Measurements from ENCODE around the gene HS6ST3. TPM values are rescaled to one million over a fixed set of nuclear protein-coding genes. Genes with fewer than 3 reads are reported as not detected.

The HS6ST3 gene
- total RNA-seq, 2 donors from 2014 or later, result not detected

DNA sequence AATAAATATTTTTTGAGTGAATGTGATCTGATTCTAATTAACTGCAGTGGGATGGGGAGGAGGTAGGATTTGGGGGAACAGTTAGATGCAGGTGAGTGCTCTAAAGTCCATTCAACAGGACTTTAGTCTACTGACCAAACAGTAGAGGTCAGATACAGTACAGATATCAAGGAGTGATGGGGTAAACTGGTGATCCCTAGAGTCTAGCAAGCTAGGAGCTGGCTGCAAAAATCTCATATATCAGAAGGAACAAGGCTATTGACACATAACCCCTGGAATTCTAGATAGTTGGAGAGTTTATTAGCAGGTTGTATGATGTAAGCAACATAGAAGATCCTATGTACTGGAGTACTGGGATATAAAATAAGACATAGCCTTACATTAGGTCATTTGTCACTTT lies 131.6 kb downstream of the HS6ST3 start:
- Mint-ChIP-seq H3K27ac (no peak overlapping the region), H3K9me3 (peaks cover 11 to 20% of the 10 kb centered on the region in 2 donors), H3K36me3 (no peaks in the 10 kb centered on the region)
- ATAC-seq (no peak), DNase-seq (ENCODE audit: low spot score in 2 of 2) (no peak)

DNA sequence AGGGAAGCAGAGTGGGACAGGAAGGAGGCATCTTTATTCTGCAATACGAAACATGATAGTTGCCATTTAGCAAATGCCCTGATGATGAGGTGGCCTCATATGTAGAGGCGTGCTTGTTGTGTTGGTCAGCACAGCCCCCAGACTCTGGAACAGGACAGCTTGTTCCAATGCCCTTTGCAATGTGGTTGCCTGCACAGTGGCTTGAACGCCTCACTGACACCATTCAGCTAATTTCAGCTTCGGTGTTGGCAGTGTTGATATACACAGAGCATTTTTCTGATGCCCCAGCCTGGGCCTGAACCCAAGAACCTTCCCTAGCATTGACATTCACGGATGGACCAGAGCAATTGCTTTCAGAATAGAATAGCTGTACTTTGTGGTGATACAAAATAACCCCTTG lies 133.3 kb downstream of the HS6ST3 start:
- Mint-ChIP-seq H3K27ac (no peak overlapping the region), H3K9me3 (peaks cover 5 to 7% of the 10 kb centered on the region in 2 donors), H3K36me3 (no peaks in the 10 kb centered on the region)
- no peak for DNase-seq (ENCODE audit: low spot score in 2 of 2)
- ATAC-seq, result no peak

DNA sequence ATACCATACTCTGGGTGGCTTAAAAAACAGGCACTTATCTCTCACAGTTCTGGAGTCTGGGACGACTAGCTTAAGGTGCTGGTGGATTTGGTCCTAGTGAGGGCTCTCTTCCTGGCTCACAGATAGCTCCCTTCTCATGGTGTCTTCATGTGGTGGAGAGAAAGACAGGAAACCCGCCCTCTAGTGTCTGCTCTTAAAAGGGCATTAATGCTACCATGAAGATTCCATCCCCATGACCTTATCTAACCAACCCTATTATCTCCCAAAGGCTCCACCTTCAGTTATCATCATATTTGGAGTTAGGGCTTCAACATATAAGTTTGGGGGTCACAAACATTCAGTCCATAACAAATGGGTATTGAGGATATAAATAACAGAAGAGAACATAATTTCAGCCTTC lies 139.4 kb downstream of the HS6ST3 start:
- Mint-ChIP-seq H3K27ac (no peak overlapping the region), H3K36me3 (no peaks in the 10 kb centered on the region), H3K9me3 (no peaks in the 10 kb centered on the region)
- ATAC-seq, result no peak
- DNase-seq (ENCODE audit: low spot score in 2 of 2), result no peak

DNA sequence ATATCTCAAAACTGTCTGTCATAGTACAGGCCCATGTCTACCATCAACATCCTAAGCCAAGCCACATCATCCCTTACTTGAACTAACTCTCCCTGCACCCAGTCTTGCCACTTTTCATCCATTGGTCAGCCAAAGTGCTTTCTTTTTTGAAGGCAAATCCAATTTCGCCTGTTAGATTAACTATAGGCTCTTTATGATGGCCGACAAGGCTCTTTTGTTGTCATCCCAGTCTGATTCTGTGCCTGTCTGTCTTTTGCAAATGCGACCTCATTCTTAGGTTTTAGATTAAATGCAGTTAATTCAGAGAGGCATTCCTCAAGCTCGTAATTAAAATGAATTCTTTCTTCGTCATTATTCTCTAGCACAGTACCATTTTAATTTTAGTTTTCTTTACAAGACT lies 148.3 kb downstream of the HS6ST3 start:
- H3K9me3 Mint-ChIP-seq, result no peaks in the 10 kb centered on the region
- no peak for DNase-seq (ENCODE audit: low spot score in 2 of 2)
- no peaks in the 10 kb centered on the region for H3K36me3 Mint-ChIP-seq
- no peak for ATAC-seq
- H3K27ac Mint-ChIP-seq, result no peak overlapping the region

DNA sequence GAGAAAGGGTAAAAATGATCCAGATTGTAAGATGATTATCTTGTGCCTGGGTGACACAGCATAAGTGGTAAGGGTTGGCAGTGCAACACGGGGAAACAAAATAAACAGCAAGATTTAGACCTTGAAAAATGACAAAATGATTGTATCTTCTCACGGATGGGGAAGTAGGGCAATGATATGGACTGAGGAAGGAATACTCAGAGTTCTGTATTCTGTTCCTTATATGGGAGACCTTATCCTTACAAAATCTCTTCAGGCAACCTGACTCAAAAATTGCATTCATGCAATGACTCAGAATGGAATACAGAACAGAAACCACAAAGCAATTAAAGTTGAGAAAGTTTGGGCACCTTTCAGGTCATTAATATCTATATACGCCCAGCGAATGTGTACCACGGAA lies 149.0 kb downstream of the HS6ST3 start:
- H3K27ac Mint-ChIP-seq, result no peak overlapping the region
- DNase-seq (ENCODE audit: low spot score in 2 of 2), result no peak
- no peak for ATAC-seq
- H3K36me3 Mint-ChIP-seq, result no peaks in the 10 kb centered on the region
- H3K9me3 Mint-ChIP-seq, result no peaks in the 10 kb centered on the region

DNA sequence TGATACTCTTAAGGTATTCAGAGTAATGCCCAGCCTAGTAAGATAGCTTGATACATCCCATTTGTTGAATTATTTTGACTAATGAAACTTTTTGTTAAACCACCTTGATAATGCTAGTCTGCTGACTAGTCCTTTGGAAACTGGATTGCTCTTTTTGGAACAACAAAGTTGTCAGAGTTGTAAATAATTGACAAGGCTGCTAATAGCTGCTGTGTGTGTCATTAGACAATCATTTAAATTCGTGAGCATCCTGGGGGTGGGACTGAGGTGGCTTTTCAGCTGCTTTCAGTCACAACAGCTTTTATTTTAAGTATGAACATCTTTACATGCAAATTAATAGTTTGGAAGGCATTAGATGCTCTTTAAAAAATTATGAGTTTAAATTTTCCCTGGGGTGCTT lies 153.5 kb downstream of the HS6ST3 start:
- DNase-seq (ENCODE audit: low spot score in 2 of 2) (no peak), ATAC-seq (no peak)
- H3K36me3 Mint-ChIP-seq, result no peaks in the 10 kb centered on the region
- peaks cover 3 to 4% of the 10 kb centered on the region in 2 donors for H3K9me3 Mint-ChIP-seq
- no peak overlapping the region for H3K27ac Mint-ChIP-seq

DNA sequence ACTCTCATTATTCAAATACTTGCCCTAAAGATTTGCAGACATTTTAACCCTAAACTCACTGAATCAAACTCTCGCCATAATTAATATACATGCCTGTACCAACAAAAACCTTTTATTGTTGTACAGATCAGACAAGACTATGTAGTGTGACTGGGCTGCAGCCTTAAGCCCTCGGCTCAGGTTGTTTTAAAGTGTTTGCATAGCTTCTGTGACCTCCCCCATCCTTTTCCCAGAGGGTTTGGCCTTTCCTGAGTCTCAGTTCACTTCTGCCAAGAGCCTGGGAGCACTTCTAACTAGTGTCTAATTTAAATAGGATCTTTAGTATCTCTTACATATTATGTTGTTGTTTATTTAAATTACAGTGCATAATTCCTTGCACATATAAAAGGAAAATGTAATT lies 158.2 kb downstream of the HS6ST3 start:
- DNase-seq (ENCODE audit: low spot score in 2 of 2), result no peak
- no peak for ATAC-seq
- Mint-ChIP-seq H3K36me3 (no peaks in the 10 kb centered on the region), H3K9me3 (peaks cover 9 to 18% of the 10 kb centered on the region in 2 donors), H3K27ac (no peak overlapping the region)

DNA sequence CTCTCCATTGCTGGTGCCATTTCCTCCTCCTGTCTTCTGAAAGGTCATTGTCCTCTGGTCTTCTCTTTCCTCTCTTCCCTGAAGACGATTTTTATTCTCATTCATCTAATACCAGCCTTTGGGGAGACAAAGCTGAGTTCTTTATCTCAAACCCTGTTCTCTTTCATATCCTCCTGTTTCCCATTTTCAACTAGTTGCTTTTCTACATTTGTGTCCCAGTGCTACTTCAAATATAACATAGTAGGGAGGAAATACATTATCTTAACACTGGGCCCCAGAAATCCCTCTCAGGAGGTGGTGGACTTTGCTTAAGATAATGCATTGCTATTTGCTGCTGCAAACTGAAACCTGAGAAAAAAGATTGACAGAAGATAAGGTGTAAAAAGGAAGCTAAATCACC lies 159.1 kb downstream of the HS6ST3 start:
- no peak for DNase-seq (ENCODE audit: low spot score in 2 of 2)
- H3K36me3 Mint-ChIP-seq, result no peaks in the 10 kb centered on the region
- H3K9me3 Mint-ChIP-seq, result peaks cover 13 to 18% of the 10 kb centered on the region in 2 donors
- no peak for ATAC-seq
- H3K27ac Mint-ChIP-seq, result no peak overlapping the region

DNA sequence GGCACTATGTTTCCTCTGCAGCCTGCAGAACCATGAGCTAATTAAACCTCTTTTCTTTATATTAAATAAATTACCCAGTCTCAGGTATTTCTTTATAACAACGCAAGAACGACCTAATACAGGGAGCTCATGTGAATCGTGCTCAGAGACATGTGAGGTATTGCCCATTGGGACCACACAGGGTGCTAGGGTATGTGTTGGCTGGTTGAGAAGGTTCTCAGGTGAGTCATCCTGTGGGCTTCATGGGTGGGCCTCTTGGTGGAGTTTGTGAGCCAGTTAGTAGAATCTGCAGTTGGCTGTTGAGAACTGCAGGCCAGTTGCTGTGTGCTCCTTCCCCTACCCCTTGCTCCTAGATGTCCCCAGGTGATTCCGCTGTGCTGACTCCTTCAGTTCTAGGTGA lies 163.0 kb downstream of the HS6ST3 start:
- no peak overlapping the region for H3K27ac Mint-ChIP-seq
- no peak for ATAC-seq
- H3K9me3 Mint-ChIP-seq, result peaks cover 10 to 14% of the 10 kb centered on the region in 2 donors
- H3K36me3 Mint-ChIP-seq, result no peaks in the 10 kb centered on the region
- no peak for DNase-seq (ENCODE audit: low spot score in 2 of 2)

DNA sequence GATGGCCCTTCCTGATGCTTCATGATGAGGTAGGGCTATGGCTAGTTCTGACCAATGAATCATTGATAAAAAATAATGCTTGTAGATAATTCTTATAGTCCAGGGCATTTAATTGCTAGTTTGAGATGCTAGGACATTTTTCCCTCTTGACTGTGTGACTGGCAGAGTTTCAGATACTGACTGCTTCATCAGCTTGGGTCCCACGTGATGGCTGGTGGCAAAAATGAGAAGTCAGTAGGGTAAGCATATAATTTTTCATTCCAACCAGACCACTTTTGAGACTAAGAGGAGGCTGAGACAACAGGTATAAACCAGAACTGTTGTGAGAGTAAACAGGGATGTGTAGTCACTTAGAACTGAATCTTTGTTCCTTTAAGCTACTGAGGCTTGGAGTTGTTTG lies 183.3 kb downstream of the HS6ST3 start:
- DNase-seq (ENCODE audit: low spot score in 2 of 2), result no peak
- Mint-ChIP-seq H3K36me3 (no peaks in the 10 kb centered on the region), H3K9me3 (peaks cover 4 to 23% of the 10 kb centered on the region in 2 donors), H3K27ac (no peak overlapping the region)
- no peak for ATAC-seq

DNA sequence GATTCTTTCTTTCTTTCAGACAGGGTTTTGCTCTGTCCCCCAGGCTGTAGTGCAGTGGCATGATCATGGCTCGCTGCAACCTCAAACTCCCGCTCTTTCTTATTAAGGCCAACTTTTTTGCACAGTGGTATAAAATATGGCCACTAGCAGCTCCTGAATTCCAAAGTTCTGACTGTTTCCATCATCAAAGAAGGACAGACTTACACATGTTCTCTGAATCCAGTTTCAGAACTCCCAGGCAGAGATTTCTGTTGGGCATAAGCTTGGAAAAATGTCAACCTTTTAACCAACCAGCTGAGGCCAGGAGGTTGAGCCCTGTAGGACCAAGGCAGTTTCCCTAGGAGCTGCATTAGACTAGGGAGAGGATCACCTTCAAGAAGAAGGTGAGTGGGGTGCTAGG lies 184.1 kb downstream of the HS6ST3 start:
- Mint-ChIP-seq H3K27ac (no peak overlapping the region), H3K9me3 (peaks cover 4 to 23% of the 10 kb centered on the region in 2 donors), H3K36me3 (no peaks in the 10 kb centered on the region)
- ATAC-seq, result no peak
- DNase-seq (ENCODE audit: low spot score in 2 of 2), result no peak

DNA sequence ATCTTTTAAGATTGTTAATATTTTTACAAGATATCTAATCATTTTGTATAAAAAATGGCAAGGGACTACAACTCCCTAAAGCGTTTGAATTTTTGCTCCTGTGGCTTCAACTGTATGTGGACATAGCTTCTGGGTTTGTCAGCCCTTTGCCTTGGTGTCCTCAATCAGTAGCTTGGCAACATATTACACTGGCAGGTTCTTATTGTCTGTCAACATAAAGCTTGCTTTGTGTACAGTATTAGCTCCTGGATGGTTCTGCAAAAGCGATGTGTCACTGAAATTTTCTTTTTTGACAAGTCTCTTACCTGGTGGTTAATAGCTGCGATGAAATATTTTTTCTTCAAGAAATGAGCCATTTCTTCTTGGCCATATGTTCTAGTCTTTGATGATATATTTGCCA lies 190.0 kb downstream of the HS6ST3 start:
- Mint-ChIP-seq H3K27ac (no peak overlapping the region), H3K36me3 (no peaks in the 10 kb centered on the region), H3K9me3 (peaks cover 7 to 20% of the 10 kb centered on the region in 2 donors)
- no peak for ATAC-seq
- no peak for DNase-seq (ENCODE audit: low spot score in 2 of 2)

DNA sequence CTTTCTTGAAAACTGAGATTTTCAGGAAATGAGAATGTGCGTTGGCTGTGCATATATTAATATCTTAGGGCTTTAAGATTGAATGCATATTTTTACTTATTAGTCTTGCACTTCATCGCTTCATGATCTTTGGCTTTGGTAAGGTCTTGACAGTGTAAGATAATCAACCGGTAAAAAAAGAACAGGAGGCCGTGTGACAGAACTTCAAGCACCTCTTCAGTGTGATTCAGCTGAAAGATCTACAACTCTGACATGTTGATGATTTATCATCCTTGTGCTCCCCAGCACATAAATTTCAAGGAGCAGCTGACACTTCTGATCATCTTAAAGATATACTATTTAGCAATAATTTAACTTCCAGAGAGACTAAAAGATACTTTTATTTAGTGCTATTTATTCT lies 195.1 kb downstream of the HS6ST3 start:
- DNase-seq (ENCODE audit: low spot score in 2 of 2), result no peak
- peaks cover 3 to 14% of the 10 kb centered on the region in 2 donors for H3K9me3 Mint-ChIP-seq
- no peak overlapping the region for H3K27ac Mint-ChIP-seq
- H3K36me3 Mint-ChIP-seq, result no peaks in the 10 kb centered on the region
- ATAC-seq, result no peak

DNA sequence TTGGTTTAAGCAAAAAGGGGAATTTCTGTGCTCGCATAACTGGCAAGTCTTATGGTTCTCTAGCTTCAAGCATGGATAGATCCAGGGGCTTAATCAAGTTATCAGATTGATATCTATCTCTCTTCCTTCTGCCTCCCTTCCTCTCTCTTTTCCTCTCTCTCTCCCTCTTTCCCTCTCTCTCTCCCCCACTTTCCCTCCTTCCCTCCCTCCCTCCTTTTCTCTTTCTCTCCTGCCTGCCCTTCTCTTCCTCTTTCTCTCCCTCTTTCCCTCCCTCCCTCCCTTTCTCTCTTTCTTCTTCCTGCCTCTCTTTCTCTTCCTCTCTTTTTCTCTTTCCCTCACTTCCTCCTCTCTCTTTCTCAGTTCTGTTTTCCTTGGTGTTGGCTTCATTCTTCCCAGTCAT lies 195.8 kb downstream of the HS6ST3 start:
- no peaks in the 10 kb centered on the region for H3K36me3 Mint-ChIP-seq
- no peak for ATAC-seq
- no peak for DNase-seq (ENCODE audit: low spot score in 2 of 2)
- peaks cover 8 to 19% of the 10 kb centered on the region in 2 donors for H3K9me3 Mint-ChIP-seq
- H3K27ac Mint-ChIP-seq, result no peak overlapping the region

DNA sequence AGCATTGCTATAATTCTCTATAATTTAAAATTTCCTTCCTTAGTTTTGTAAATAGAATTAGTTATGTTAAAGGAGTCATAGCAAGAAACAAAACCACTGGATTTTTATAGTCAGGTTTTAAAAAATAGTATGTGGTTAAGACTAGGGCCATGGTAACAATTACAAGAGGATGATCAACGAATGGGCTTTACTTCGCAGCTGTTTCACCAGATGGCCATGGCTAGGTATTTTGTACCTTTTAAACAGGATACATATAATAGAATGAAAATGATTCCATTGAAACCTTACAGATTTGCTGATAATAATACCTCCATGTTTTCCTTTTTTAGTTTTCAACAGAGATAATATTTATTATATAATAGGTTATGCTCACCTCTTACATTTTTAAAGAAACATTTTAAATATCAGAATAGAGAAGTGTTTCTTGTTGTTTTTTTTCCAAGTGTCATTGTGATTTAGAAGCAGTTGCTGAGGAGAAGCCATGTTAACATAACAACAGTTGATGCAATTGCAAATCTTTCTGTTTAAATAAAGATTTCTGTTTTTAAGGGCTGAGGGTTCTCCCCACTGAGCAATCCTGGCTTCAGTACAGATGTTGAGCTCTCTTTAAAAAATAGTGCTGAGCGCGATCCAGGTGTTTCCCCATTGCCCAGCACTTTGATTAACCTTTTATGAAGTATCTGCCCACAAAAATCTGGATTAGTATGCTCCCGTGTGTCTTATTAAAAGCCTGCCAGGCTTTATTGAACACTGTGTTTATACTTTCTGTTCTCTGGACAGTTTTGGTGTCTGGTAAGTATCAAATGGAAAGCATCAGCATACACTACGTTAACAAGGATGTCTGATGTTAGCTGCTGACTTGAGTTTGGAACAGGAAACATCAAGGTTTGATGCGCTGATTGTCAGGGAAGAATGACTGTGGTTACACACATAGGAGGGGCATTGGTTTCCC lies 205.3 kb downstream of the HS6ST3 start:
- no peak overlapping the region for H3K27ac Mint-ChIP-seq
- ATAC-seq (no peak), DNase-seq (ENCODE audit: low spot score in 2 of 2) (no peak)
- peaks cover 21% of the 10 kb centered on the region in 2 donors for H3K9me3 Mint-ChIP-seq
- H3K36me3 Mint-ChIP-seq, result peaks cover 0 to 5% of the 10 kb centered on the region in 2 donors

DNA sequence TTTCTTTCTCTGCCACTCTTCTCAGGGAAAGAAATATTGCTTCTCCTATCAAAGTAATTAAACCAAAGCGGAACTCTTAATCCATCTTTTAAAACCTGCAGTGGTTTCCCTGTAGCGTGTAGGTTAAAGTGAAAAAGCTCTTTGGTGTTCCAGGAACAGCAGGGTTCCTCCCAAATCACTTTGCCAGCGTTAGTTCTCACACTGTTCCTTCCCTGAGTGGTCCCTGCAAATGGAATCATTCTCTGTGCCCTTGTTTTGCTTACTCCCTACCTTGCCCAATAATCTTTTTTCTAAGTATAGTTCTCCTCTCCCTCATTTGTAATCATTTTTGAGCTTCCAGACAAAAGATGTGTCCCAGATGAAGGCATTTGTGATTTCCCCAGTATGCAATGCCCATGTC lies 207.5 kb downstream of the HS6ST3 start:
- H3K9me3 Mint-ChIP-seq, result peaks cover 10% of the 10 kb centered on the region in 2 donors
- H3K27ac Mint-ChIP-seq, result no peak overlapping the region
- H3K36me3 Mint-ChIP-seq, result peaks cover 0 to 5% of the 10 kb centered on the region in 2 donors
- ATAC-seq (no peak), DNase-seq (ENCODE audit: low spot score in 2 of 2) (no peak)

DNA sequence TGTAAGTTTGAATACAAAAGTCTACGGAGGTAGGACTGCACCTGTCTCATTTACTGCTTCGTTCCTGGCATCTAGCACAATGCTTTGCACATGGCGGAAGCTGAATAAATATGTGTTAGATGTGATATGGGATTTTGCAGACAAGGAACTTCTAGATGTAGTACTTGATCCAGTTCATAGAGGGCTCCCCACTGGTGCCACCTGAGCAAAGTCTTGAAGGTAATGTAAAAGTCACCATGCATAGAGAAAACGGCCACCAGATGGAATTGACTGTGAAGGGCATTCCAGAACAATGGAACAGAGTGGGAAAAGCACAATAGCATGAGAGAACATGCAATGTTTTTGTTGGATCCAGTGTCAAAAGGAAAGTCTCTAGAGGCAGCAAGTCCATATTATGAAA lies 209.3 kb downstream of the HS6ST3 start:
- peaks cover 0 to 5% of the 10 kb centered on the region in 2 donors for H3K36me3 Mint-ChIP-seq
- no peak for ATAC-seq
- H3K27ac Mint-ChIP-seq, result no peak overlapping the region
- peaks cover 10 to 13% of the 10 kb centered on the region in 2 donors for H3K9me3 Mint-ChIP-seq
- DNase-seq (ENCODE audit: low spot score in 2 of 2), result no peak

DNA sequence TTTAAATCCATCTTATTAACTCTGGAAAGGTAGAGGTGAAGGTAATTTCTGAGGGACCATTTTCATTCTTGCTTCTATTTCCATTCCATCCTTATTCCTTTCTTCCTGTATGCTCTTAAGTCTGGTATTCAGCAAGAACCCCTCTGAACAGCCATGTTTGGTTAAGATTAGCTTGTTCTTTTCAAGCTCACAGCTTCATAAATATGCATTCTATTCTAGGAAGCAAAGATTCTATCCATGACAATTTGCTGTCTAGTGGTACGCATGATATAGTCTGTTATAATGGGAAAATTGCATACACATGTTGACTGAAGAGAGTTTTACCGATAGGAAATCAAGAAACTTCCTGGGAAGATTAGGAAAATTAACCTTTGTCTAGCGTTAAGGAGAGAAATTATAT lies 218.7 kb downstream of the HS6ST3 start:
- no peaks in the 10 kb centered on the region for H3K36me3 Mint-ChIP-seq
- DNase-seq (ENCODE audit: low spot score in 2 of 2) (no peak), ATAC-seq (no peak)
- peaks cover 3 to 7% of the 10 kb centered on the region in 2 donors for H3K9me3 Mint-ChIP-seq
- no peak overlapping the region for H3K27ac Mint-ChIP-seq
